GM10266 (cell line): ENCODE measurements around the gene ZNF222.
A peak's percentile ranks its signal among the peaks of the same experiment; 100 is the strongest.

Source experiments
- DNase-seq: peaks from one replicate; pipeline ENCODE4 v3.0.0; 2012; ENCODE audit errors: extremely low spot score
- TF ChIP-seq, protein P1 (sequence below): IDR thresholded peaks from 2 replicates; pipeline ENCODE4 v1.5.1; 2012; ENCODE audit warnings: mild to moderate bottlenecking, low read depth; ENCODE audit not compliant: control insufficient read depth, insufficient read depth; ENCODE audit errors: missing control alignments

Gene ZNF222

DNA sequence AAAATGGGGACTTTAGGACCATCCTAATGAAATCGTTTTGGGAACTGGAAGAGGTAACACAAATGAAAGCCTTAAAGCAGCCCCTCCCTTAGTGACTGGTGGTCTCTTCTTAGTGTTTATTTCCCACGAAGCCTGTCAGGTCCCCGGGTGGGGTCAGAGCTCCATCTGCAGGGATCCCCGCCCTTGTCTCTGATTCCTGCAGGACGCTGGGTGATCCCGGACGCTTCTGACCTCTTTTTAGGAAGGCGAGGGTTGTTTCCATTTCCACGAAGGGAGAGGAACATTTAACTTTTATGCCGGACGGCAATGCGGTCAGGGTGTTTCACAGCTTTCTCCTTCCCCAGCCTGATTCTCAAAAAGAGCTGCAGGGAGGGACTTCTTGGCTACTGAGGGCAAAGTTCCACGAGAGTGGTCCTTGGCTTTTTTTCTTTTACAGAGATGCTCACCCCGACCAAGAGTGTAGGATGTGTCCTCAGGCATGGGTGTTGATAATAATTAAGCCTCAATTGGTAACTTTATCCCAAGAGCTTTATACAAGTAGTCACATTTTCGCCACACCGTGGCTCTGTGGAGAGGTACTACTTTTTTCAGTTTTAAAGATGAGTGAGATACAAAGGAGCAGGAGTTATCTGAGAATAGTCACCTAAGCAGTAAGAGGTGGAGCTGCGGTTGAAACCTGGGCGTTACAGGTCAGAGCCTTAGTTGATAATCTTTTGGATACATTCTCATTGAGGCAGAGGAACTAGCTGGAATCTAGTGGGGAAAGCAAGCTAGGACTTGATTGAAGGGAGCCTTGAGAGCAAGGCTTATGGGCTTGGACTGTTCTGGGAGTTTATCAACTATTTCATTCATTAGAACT lies 47.6 kb downstream of the ZNF222 start:
- no peak for DNase-seq
- TF ChIP-seq, protein P1, sequence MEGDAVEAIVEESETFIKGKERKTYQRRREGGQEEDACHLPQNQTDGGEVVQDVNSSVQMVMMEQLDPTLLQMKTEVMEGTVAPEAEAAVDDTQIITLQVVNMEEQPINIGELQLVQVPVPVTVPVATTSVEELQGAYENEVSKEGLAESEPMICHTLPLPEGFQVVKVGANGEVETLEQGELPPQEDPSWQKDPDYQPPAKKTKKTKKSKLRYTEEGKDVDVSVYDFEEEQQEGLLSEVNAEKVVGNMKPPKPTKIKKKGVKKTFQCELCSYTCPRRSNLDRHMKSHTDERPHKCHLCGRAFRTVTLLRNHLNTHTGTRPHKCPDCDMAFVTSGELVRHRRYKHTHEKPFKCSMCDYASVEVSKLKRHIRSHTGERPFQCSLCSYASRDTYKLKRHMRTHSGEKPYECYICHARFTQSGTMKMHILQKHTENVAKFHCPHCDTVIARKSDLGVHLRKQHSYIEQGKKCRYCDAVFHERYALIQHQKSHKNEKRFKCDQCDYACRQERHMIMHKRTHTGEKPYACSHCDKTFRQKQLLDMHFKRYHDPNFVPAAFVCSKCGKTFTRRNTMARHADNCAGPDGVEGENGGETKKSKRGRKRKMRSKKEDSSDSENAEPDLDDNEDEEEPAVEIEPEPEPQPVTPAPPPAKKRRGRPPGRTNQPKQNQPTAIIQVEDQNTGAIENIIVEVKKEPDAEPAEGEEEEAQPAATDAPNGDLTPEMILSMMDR = peak; percentile 26

DNA sequence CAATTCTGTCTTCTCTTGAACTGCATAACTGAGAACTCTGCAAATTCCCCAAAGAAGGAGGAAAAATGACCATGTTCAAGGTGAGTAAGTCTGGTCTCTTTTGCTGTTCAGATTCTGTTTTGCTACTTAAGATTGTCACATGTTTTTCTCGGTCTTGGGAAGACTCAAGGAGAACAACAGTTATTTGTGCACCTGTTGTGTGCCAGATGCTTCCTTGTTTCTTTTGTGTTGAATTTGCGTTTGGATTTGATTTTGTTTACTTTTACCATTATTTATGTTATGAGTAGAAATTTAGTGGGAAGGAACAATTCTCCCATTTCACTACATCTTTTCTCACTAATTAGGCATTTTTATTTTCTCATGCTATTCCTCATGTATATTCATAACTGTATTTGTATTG lies 51.1 kb downstream of the ZNF222 start:
- TF ChIP-seq, protein P1 = no peak
- no peak for DNase-seq
